GM23248 (cell line): ENCODE data around the gene ANGPTL2. TPM values are rescaled to one million over a fixed set of nuclear protein-coding genes. Genes with fewer than 3 reads are reported as not detected.

Experiments
- DNase-seq: peaks from one replicate; pipeline ENCODE4 v3.0.0-alpha.2; 2015
- H2AFZ ChIP-seq: fragments of 200-600 bp; sonication (generic); 2 replicates; pipeline ENCODE4 v1.6.1; 2016; ENCODE audit warnings: antibody characterized with exemption
- H3F3A ChIP-seq: fragments of 200-600 bp; sonication (generic); 2 replicates; pipeline ENCODE4 v1.6.1; 2016; ENCODE audit warnings: mild to moderate bottlenecking, antibody characterized with exemption, mixed run types; ENCODE audit not compliant: insufficient read depth
- H3K27ac ChIP-seq: fragments of 200-600 bp; sonication (generic); 2 replicates; pipeline ENCODE4 v1.5.1; 2016; ENCODE audit warnings: mild to moderate bottlenecking
- H3K27me3 ChIP-seq: fragments of 200-600 bp; sonication (generic); replicated peaks from 2 replicates; pipeline ENCODE4 v1.6.1; 2016; ENCODE audit warnings: mild to moderate bottlenecking; ENCODE audit not compliant: insufficient read depth
- H3K36me3 ChIP-seq: fragments of 200-600 bp; sonication (generic); 2 replicates; pipeline ENCODE4 v1.6.1; 2016; ENCODE audit warnings: low read depth, mild to moderate bottlenecking
- H3K4me1 ChIP-seq: fragments of 200-600 bp; sonication (generic); 2 replicates; pipeline ENCODE4 v1.6.1; 2016; ENCODE audit warnings: mild to moderate bottlenecking; ENCODE audit not compliant: insufficient read depth
- H3K4me2 ChIP-seq: fragments of 200-600 bp; sonication (generic); one replicate; pipeline ENCODE4 v1.6.1; 2016; ENCODE audit warnings: mild to moderate bottlenecking; ENCODE audit not compliant: unreplicated experiment
- H3K4me3 ChIP-seq: fragments of 200-600 bp; sonication (generic); 2 replicates; pipeline ENCODE4 v1.5.1; 2016; ENCODE audit warnings: mild to moderate bottlenecking
- H3K79me2 ChIP-seq: fragments of 200-600 bp; sonication (generic); 2 replicates; pipeline ENCODE4 v1.6.1; 2016; ENCODE audit warnings: mild to moderate bottlenecking; ENCODE audit not compliant: insufficient read depth
- H3K9ac ChIP-seq: fragments of 200-600 bp; sonication (generic); 2 replicates; pipeline ENCODE4 v1.6.1; 2016; ENCODE audit warnings: mild to moderate bottlenecking
- H3K9me2 ChIP-seq: fragments of 200-600 bp; sonication (generic); 2 replicates; pipeline ENCODE4 v1.6.1; 2016; ENCODE audit warnings: mixed run types, mild to moderate bottlenecking, moderate library complexity; ENCODE audit not compliant: insufficient read depth
- H3K9me3 ChIP-seq: fragments of 200-600 bp; sonication (generic); one replicate; pipeline ENCODE4 v1.6.1; 2017; ENCODE audit warnings: low read depth
- H4K20me1 ChIP-seq: fragments of 200-600 bp; sonication (generic); 2 replicates; pipeline ENCODE4 v1.6.0; 2016; ENCODE audit not compliant: insufficient read depth
- EZH2 ChIP-seq: fragments of 200-600 bp; sonication (generic); IDR thresholded peaks from 2 replicates; pipeline ENCODE4 v1.6.1; 2018; ENCODE audit warnings: antibody characterized with exemption, mild to moderate bottlenecking; ENCODE audit not compliant: insufficient read depth, poor library complexity, severe bottlenecking
- EZH2phosphoT487 ChIP-seq: fragments of 200-600 bp; sonication (generic); IDR thresholded peaks from 2 replicates; pipeline ENCODE4 v1.6.1; 2018; ENCODE audit warnings: antibody characterized with exemption, moderate library complexity, mild to moderate bottlenecking, low read depth; ENCODE audit not compliant: insufficient read depth
- WGBS, 2 experiments: methylation state at CpG; one replicate each; pipeline ENCODE4 v1.1.6; 2015 to 2017; ENCODE audit warnings: low lambda C conversion rate in 2 of 2, low coverage in 1 of 2; ENCODE audit errors: missing lambda C conversion rate in 2 of 2; 5-methylcytosine and 5-hydroxymethylcytosine counted together
- in situ Hi-C: fragments of 300-500 bp; cut with MboI; formaldehyde crosslinking; loops from 2 replicates; pipeline ENCODE4 v1.15.0; 2020
- polyA plus RNA-seq: library from polyadenylated mRNA; unstranded; fragments of >200 nt; fragmentation: Nextera tagmentation; extraction: Ambion mirVana; gene quantifications from 2 replicates; pipeline ENCODE4 v1.2.1, GENCODE V29; 2016
- total RNA-seq: library from RNA; depleted of rRNA; stranded (reverse); fragments of >200 nt; shearing (Covaris generic); gene quantifications from 2 replicates; pipeline ENCODE4 v1.2.3, GENCODE V29; 2014

ANGPTL2 gene
- total and polyA plus RNA-seq, 2 experiments from 2014 or later, result 8.8 to 12.3 TPM

- no peaks in the 10 kb centered on the region for H3K79me2 ChIP-seq
- no peaks in the 10 kb centered on the region for H3K36me3 ChIP-seq
- no peak for TF ChIP-seq EZH2phosphoT487
- TF ChIP-seq EZH2, result no peak
- H3K9me3 ChIP-seq, result no peaks in the 10 kb centered on the region
- H4K20me1 ChIP-seq, result no peaks in the 10 kb centered on the region
- no peaks in the 10 kb centered on the region for H3K9me2 ChIP-seq
- H3F3A ChIP-seq, result peaks cover 12% of the 10 kb centered on the region
- no peaks in the 10 kb centered on the region for H3K27me3 ChIP-seq
- peaks cover 17% of the 10 kb centered on the region for H3K4me1 ChIP-seq
- no peak overlapping the region for H3K4me2 ChIP-seq
- 12 to 21% methylated on average over 4 of the region's 4 CpGs for WGBS, 2 experiments
- 0 out of 2 replicates have a peak overlapping the region, but pooled peaks have one; percentile 26 for H3K9ac ChIP-seq
- peak; percentile 56 for DNase-seq
- H3K4me3 ChIP-seq, result no peak overlapping the region
- H3K27ac ChIP-seq, result peak overlapping the region; percentile 24
- no peak overlapping the region for H2AFZ ChIP-seq
- in situ Hi-C loops, result no loop called here
Measured at GRCh38 chr9:127058645-127059021, 63.8 kb downstream of the ANGPTL2 start.

GRCh38 chr9:127058011-127058644, 64.3 kb downstream of the ANGPTL2 start:
- DNase-seq, result peak; percentile 44
- 51 to 53% methylated on average over 7 of the region's 7 CpGs for WGBS, 2 experiments
- H3K79me2 ChIP-seq, result no peaks in the 10 kb centered on the region

GRCh38 chr9:127056446-127056845, 66.0 kb downstream of the ANGPTL2 start:
- no peak for DNase-seq
- H3K4me1 ChIP-seq, result peaks cover 17% of the 10 kb centered on the region
- no peak overlapping the region for H3K4me2 ChIP-seq
- H3K9ac ChIP-seq, result no peak overlapping the region
- in situ Hi-C loops, result no loop called here
- WGBS, 2 experiments, result 83 to 91% methylated on average over 3 of the region's 3 CpGs
- no peaks in the 10 kb centered on the region for H3K79me2 ChIP-seq
- no peaks in the 10 kb centered on the region for H3K9me2 ChIP-seq
- H3K27ac ChIP-seq, result no peak overlapping the region
- no peaks in the 10 kb centered on the region for H3K27me3 ChIP-seq
- no peak overlapping the region for H3K4me3 ChIP-seq
- no peaks in the 10 kb centered on the region for H3K9me3 ChIP-seq
- TF ChIP-seq EZH2 (no peak), EZH2phosphoT487 (no peak)
- H3K36me3 ChIP-seq, result no peaks in the 10 kb centered on the region
- H4K20me1 ChIP-seq, result no peaks in the 10 kb centered on the region
- no peak overlapping the region for H2AFZ ChIP-seq
- peaks cover 12% of the 10 kb centered on the region for H3F3A ChIP-seq

More at GRCh38 chr9:127058011-127058644, 64.3 kb downstream of the ANGPTL2 start:
- Histone ChIP-seq H3K36me3 (no peaks in the 10 kb centered on the region), H2AFZ (no peak overlapping the region), H3K9ac (0 out of 2 replicates have a peak overlapping the region, but pooled peaks have one; percentile 26), H3K27me3 (no peaks in the 10 kb centered on the region), H3K4me3 (no peak overlapping the region), H3K9me3 (no peaks in the 10 kb centered on the region), H4K20me1 (no peaks in the 10 kb centered on the region), H3K27ac (peak overlapping the region; percentile 24; the same call in 1 of the 2 replicates), H3F3A (peaks cover 12% of the 10 kb centered on the region), H3K4me1 (peaks cover 17% of the 10 kb centered on the region), H3K4me2 (no peak overlapping the region), H3K9me2 (no peaks in the 10 kb centered on the region)
- TF ChIP-seq EZH2, result no peak
- TF ChIP-seq EZH2phosphoT487, result no peak
- in situ Hi-C loops, result no loop called here

- in situ Hi-C loops, result no loop called here
- no peak overlapping the region for H3K4me3 ChIP-seq
- no peak overlapping the region for H3K9ac ChIP-seq
- no peaks in the 10 kb centered on the region for H3K9me3 ChIP-seq
- H3K4me2 ChIP-seq, result no peak overlapping the region
- H2AFZ ChIP-seq, result no peak overlapping the region
- H3K27me3 ChIP-seq, result no peaks in the 10 kb centered on the region
- H3K9me2 ChIP-seq, result no peaks in the 10 kb centered on the region
- no peak overlapping the region for H3K27ac ChIP-seq
- no peak for DNase-seq
- no peaks in the 10 kb centered on the region for H3K79me2 ChIP-seq
- H3K4me1 ChIP-seq, result peaks cover 17% of the 10 kb centered on the region
- TF ChIP-seq EZH2phosphoT487, result no peak
- TF ChIP-seq EZH2, result no peak
- H3F3A ChIP-seq, result peaks cover 12% of the 10 kb centered on the region
- no peaks in the 10 kb centered on the region for H3K36me3 ChIP-seq
- no peaks in the 10 kb centered on the region for H4K20me1 ChIP-seq
Measured at GRCh38 chr9:127055745-127056402, 66.6 kb downstream of the ANGPTL2 start.
